ENCODE measurements around the gene CFAP221.

GRCh38 chr2:119681203-119681867, 137.1 kb downstream of the CFAP221 start:
- TF ChIP-seq POLR2A (IDR thresholded peaks at IDR 0.05) (no peak), CTCF (IDR thresholded peaks at IDR 0.05) (no peak)

Data from body of pancreas (tissue), 4 donors.